DMS153 (cell line): ENCODE data around the gene CREBBP.
A peak's percentile ranks its signal among the peaks of the same experiment; 100 is the strongest.
"Not testable (repeated sequence)": the region's sequence is repeated elsewhere in the genome, so short reads cannot be mapped to it uniquely, and the experiment has no call there.

Source experiments
- DNase-seq: peaks from one replicate; lab custom pipeline; 2025; lab: John Stamatoyannopoulos, UW

The CREBBP gene

DNA sequence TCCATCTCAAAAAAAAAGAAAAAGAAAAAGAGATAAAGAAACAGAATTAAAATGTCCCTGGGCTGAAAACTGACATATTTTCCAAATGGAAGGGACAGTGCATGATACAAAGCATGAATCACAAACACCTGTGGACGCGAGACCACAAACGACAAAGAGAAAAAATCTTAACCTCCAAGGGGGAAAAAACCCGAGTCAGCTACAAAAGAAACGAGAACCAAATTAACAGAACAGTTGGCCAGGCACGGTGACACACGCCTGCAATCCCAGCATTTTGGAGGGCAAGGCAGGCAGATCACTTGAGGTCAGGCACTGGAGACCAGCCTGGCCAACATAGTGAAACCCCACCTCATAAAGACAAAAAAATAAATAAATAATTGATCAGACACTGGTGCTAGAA lies 165.1 kb downstream of the CREBBP start:
- DNase-seq: no peak

DNA sequence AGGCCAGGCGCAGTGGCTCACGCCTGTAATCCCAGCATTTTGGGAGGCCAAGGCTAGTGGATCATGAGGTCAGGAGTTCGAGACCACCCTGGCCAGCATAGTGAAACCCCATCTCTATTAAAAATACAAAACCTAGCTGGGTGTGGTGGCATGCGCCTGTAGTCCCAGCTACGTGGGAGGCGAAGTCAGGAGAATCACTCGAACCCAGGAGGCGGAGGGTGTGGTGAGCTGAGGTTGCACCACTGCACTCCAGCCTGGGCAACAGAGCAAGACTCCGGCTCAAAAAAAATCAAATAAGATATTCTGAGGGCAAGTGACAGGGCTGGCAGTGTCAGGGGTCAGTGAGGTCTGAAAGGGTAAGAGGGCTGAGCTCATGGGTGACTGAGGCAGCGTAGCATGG lies 166.1 kb downstream of the CREBBP start:
- not testable (repeated sequence) for DNase-seq

DNA sequence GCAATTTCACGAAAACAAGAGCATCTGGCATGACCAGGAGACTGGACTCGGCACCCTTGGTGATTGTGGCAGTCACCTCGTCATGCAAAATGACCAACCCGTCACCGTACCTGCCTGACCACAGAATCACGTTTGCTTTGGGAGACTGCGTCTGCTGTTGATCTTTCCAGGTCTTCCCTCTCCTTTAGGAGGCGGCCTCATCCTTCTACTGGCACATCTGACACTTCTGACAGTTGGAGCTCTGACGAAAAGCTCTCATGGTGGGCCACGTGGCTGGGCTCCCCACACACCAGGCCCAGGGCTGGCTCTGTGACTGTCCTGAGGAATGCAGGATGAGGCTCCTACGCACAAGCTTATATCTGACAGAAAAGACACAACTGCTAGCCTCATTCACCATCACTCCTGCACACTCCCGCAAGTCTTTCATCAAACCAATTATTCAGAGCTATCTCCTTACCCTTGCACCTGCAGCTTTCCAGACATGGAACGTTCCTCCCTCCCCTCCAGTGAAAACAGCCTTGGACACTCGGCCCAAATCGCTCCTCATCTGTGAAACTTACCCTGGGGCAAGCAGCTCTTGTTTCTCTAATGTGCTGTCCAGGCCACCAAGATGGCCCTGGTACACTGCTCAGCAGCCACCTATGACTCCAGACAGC lies 166.8 kb downstream of the CREBBP start:
- no peak for DNase-seq

DNA sequence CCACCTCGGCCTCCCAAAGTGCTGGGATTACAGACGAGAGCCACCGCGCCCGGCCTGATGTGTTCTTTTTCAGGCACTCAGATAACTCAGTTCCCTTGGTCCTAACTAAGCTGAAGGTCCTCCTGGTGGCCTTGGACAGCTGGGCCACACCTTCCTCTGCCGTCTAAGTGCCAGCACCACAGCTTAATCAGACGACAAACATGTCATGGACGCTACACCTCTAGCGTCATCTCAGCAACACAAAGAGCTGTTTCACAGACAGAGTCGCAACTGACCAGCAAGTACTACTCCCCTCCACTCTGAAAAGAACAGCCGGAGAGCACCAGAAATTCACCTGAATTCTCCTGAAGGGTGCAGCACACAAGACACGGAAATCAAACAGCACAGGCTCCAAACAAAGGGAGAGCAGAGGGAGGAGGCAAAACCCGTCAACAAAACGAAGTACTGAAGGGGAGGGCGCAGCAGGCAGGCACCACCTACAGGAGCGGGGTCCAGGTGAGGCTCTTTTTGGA lies 167.6 kb downstream of the CREBBP start:
- DNase-seq: no peak

DNA sequence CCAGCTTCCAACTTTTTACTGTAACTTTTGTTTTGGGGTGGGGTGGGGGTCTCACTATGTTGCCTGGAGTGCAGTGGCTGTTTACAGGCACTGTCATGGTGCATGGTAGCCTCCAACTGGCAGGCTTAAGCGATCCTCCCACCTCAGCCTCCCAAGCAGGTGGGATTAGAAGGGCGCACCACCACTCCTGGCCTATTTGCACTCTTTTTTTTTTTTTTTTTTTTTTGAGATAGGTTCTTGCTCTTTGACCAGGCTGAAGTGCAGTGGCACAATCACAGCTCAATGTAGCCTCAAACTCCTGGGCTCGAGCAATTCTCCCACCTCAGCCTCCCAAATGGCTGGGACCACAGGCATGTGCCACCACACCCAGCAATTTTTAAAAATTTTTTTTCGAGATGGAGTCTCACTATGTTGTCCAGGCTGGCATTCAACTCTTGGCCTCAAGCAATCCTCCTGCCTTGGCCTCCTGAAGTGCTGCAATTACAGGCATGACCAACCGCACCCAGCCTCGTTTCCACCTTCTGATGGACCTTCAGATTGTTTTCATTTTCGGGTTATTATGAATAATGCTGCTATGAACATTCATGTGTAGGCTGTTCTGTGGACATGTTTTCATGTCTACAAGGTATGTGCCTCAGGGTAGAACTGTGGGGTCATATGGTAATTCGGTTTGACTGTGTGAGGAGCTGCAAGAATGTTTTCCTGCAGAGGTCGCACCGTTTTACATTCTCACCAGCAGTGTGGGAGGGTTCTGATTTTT lies 174.1 kb downstream of the CREBBP start:
- DNase-seq: no peak

DNA sequence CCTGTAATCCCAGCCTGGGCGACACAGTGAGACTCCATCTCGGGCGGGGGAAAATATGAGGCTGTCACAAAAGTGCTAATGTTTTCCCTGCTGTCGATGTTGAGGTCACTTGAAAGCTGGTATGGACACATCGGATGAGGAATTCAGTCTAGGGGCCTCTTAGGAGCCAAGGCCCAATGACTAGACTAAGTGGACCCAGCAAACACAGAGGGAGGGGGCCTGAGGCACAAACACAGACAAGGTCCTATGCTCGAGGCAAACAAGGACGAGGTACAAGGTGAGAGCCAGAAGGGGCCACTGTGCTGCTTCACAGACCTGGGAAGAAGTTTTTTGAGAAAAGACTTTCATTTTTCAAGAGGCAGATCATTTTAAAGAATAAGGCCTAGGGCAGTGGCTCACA lies 178.4 kb downstream of the CREBBP start:
- DNase-seq: no peak

DNA sequence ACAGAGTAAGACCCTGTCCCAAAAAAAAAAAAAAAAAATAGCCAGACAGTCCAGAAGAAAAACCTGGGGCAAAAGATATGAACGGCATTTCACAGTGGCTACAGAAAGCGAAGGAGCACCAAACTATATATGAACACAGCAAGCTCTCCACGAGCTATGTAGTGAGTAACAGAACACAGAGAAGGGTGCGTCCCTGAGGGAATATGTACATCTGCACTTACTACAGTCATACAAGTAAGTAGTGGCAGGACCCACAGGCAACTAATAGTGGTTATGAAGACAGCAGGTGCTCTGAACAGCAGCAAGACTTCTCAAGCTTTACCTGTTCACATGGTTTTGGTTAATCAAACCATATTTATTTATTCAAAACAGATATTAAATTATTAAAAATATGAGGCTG lies 179.0 kb downstream of the CREBBP start:
- DNase-seq: no peak

DNA sequence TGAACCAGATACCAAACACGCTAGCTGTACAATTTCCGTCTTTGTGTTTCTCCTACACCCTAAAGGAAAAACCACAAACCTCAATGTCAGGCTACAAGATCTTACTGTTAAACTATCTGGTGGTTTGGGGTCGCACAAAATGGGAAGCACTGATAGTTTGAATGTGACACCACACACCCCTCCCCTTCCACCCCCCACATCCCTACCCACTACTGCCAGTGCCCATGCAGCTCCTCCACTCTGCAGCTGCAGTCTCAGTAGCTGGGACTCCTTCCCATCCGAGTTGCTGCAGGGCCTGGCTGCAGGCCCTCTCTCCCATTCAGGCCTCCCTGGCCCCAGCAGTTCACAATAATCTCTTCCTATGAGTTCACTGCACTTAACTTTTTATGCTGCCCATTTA lies 181.6 kb downstream of the CREBBP start:
- no peak for DNase-seq

DNA sequence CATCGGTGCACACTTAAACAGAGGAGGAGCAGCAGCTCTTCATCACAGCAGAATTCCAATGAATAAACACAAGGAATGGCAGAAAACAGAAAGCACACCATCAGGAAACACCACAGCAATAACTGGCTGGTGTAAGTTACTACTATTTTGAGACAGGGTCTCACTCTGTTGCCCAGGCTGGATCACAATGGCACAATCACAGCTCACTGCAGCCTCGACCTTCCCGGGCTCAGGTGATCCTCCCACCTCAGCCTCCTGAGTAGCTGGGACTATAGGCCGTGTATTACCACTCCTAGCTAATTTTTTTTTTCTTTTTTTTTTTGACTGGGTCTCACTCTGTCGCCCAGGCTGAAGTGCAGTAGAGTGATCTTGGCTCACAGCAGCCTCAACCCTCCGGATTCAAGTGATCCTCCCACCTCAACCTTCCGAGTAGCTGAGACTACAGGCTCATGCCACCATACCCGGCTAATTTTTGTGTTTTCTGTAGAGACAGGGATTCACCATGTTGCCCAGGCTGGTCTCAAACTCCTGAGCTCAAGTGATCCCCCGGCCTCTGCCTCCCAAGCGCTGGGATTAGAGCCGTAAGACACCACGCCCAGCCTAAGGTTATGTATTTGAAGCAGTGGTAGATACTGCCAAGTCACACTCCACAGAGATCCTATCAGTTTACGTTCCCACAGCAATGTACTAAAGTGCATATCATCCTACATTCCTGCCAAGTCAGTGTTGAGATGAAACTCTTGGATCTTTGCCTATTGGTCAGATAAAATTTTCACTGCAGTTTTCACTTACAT lies 183.9 kb downstream of the CREBBP start:
- no peak for DNase-seq

DNA sequence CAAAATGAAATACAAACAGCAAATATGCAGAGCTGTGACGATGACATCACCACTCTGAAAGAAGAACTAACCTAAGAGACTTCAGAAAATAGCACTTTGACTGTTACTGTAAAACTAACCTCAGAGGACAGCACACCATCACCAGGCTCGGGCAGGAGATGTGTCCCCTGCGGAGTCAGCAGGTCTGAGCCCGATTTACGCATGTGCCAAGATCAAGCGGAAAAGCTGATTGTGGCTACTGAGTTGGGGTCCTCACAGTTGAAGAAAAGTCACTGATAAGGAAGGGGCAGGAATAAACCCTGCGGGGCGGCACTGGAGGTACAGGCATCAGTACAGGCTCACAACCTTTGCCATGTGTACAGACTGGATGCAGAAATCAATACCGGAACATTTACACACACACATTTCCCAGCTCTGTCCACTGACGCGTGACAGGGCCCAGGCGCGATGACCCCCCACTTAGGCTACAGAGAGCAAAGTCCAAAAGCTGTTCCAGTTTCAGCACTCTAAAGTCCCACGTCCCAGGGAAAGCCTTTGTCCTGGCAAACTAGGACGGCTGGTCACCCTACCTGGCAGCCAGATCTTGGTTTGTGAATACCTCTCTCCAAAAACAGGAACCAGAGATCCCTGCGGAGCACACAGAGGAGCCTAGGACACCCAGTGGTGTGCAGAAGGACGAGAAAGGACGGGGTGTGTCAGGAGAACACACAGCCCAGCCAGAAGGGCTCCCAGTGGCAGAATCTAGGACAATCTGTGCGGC lies 184.7 kb downstream of the CREBBP start:
- DNase-seq: no peak

DNA sequence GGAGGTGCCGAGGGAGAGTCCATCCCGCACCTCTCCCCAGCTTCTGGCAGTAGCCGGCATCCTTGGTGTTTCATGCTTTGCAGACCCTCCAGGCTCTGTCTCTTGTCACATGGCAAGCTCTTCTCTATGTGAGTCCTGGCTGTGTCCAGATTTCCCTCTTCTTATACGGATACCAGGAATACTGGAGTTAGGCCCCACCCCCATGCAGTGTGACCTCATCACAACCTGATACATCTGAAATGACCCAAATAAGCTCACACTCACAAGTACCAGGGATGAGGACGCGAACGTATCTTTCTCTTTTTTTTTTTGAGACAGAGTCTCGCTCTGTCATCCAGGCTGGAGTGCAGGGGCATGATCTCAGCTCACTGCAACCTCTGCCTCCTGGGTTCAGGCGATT lies 186.5 kb downstream of the CREBBP start:
- no peak for DNase-seq

DNA sequence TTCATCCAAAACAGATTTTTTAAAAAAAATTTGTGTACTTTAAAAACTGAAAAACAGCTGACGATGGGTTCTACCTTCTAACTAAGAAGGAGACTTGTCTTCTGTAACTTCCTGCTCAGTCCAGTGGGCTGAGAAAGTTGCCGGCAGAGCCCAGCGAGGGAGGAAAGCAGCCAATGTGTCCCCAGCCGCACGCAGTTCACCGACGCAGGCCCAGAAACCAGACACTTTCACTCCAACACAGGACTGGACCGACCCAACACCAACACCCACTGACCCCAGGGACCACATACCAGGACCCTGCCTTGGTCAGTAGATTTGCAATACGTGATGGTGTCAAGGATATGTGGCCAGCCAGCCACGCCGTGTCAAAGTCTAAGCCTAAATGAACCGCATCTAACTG lies 188.8 kb downstream of the CREBBP start:
- DNase-seq: no peak

DNA sequence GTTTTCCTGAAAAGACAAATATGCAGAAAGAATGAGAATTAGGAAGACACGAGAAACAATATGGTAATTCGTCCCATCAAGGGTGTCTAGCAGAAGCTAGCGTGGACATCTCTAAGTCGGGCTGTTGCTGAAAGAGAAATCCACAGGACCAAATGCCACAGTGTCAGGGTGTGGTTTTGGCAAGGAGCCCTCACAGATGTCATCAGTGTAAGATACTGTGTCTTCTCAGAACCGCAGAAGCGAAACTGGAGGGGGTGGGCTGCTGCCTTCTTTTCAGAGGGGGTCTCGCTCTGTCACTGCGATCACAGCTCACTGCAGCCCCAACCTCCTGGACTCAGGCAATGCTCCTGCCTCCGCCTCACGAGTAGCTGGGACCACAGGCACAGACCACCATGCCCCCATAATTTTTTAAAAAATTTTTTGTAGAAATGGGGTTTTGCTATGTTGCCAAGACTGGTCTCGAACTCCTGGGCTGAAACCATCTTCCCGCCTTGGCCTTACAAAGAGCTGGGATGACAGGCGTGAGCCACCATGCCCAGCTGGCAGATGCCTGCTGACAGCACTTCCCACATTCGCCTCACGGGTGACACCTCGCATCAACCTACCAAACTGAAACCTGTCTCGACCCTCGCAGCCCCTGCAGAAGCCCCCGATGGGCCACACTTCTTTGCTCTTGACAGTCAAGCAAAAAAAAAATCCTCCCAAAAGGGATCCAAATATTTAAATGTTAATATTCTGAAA lies 189.4 kb downstream of the CREBBP start:
- no peak for DNase-seq

DNA sequence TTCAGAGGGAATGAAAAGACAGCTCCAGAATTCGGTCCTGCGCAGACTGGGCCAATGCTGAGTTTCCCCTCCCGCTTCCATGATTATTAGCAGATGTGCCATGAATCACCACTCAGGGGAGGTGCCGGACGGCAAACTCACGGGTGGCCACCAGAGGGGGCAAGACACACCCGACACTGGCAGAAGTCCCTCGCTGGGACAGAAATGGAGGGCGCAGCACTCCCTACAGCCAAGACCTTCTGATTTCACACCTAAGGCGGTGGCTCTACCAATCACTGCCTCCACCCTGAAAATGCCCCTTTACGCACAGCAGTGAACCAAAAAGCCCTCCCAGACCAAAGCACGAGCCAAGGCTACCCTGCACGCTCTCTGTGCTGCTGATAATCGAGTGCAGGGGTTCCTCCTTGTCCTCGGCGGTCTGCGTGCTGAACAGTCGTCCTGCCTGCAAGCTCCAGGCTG lies 190.0 kb downstream of the CREBBP start:
- DNase-seq: peak; percentile 33

DNA sequence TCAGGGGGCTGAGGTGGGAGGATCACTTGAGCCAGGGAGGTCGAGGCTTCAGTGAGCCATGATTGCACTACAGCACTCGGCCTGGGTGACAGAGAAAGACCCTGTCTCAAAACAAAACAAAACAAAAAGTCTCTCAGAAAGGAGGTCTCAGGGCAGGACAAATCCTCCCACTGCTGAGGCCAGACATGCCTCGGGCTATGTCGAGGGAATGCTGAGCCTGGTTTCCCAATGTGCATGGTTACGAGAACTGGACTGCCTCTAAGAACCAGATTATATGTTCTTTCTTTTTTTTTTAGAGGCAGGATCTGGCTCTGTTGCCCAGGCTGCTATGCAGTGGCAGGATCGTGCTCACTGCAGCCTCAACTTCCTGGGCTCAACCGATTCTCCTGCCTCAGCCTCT lies 190.8 kb downstream of the CREBBP start:
- no peak for DNase-seq

DNA sequence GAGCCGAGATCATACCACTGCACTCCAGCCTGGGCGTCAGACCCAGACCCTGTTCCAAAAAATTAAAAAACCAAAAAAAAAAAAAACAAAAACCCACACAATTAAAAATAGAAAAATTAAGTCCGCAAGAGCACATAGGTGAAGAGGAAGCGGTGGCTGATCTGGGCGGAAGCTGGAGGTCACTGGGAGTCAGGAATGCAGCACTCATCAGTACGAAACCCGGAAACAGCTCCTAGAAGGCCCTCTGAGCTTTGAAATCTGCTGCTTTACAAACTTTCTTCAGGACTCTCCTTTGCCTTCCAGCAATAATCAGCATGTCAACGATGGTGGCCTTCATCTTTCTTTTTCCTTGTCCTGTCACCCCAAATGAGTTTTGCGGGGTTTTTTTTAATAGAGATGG lies 192.7 kb downstream of the CREBBP start:
- DNase-seq: no peak

DNA sequence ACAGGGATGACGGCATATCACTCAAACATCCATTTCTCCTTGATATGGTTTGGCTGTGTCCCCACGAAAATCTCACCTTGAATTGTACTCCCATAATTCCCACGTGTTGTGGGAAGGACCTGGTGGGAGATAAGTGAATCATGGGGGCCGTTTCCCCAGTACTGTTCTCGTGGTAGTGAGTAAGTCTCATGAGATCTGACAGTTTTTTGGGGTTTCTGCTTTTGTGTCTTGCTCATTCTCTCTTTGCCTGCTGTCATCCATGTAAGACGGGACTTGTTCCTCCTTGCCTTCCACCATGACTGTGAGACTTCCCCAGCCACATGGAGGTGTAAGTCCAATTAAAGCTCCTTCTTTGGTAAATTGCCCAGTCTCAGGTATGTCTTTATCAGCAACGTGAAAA lies 193.5 kb downstream of the CREBBP start:
- DNase-seq: no peak

DNA sequence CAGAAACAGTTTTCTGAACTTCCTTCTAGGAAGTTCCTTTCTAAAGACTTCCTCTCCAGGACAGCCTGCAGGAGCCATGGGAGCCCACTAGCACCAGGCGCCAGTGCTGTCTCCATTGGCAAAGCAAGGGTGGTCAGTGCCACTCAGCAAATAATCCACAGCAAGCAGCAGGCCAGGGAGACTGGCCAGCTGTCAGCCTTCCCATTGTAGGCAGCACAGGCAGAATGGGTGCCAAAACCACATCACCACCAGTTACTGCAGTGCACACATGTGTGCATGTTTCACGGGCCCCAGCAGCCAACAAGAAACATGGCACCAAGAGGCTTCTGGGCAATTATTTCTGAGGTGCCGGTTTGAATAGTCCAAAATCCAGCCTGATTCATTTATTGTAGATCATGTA lies 199.3 kb downstream of the CREBBP start:
- no peak for DNase-seq

DNA sequence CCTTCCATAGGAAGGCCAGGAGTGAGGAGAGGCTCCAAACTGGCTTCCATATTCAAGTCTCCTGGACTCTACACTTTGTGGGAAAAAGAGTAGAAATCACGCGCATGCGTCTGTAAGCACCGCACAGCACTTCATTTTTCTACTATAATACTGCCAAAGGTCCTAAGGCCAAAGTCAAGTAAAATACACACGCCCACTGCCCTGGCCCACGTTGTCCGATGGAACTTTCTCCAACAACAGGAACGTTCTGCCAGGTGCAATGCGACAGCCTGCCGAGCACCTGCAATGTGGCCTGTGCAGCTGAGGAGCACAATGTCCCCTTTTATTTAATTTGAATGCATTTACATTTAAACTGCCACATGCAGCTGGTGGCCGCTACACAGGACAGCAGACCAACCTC lies 202.5 kb downstream of the CREBBP start:
- no peak for DNase-seq

DNA sequence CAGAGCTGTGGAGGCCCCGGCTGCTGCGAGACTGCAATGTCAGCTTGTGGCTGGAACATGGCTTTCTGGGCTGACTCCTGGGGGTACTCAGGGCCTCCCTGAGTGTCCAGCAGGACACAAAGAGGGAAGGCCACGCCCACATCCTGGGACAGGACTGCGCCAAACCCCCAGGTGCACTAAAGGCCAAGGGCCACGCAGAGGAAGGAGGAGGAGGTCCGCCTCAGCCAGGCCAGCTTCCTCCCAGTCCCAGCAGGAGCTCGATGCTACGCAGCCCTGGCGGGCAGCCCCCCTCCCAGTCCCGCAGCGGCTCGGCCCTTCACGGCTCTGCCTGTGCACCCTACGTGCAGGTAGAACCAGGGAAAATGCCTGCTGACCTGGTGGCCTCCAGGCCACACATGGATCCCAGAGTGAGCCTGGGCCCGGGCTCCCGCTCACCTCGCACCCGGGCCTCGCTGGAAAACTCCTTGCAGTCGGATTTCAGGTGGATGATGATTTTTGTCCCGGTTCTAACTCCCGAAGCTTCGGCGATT lies 204.8 kb downstream of the CREBBP start:
- no peak for DNase-seq
